NCI-H345 treated with DMSO at 0.1 percent for 48 hours (cell line): Measurements from ENCODE around the gene COG4.

Source experiments
- DNase-seq: peaks from one replicate; lab custom pipeline; 2025; ENCODE audit not compliant: unreplicated experiment; lab: John Stamatoyannopoulos, UW

The COG4 gene

GRCh38 chr16:70434484-70435260 is 88.7 kb downstream of the COG4 start:
- no peak for DNase-seq

- no peak for DNase-seq
These were observed 89.8 kb downstream of the COG4 start for GRCh38 chr16:70433458-70434103.

GRCh38 chr16:70432723-70433457 is 90.5 kb downstream of the COG4 start:
- no peak for DNase-seq

- no peak for DNase-seq
These were observed 91.0 kb downstream of the COG4 start for GRCh38 chr16:70432356-70432722.

- DNase-seq = no peak
These were observed 92.5 kb downstream of the COG4 start for GRCh38 chr16:70430667-70431536.
